Stomach (tissue), 4 donors: ENCODE data around the gene BARX1.

ENCODE experiments used
- EP300 ChIP-seq: sonication (generic); formaldehyde crosslinking; IDR thresholded peaks from one replicate; pipeline ENCODE4 v1.6.1; 2017; ENCODE audit warnings: antibody characterized with exemption
- POLR2A ChIP-seq, 4 donors: fragments of 450-650 bp; IDR thresholded peaks; one replicate each; pipeline ENCODE4 v1.6.1; 2016; ENCODE audit warnings: antibody characterized with exemption in 4 of 4, control low read depth in 2 of 4, mild to moderate bottlenecking in 1 of 4, moderate library complexity in 1 of 4
- POLR2AphosphoS5 ChIP-seq, 3 donors: sonication (generic); formaldehyde crosslinking; IDR thresholded peaks; one replicate each; pipeline ENCODE4 v1.6.1; 2016; ENCODE audit warnings: antibody characterized with exemption in 3 of 3
- TF ChIP-seq, protein P1 (sequence below), 7 experiments: fragments of 450-650 bp in 4 of 7; fragments of 200-600 bp in 3 of 7; sonication (generic) in 3 of 7; IDR thresholded peaks; one replicate each; pipeline ENCODE4 v1.5.1; 2016 to 2019; ENCODE audit warnings: antibody characterized with exemption in 7 of 7, control low read depth in 2 of 7, mild to moderate bottlenecking in 1 of 7

DNA sequence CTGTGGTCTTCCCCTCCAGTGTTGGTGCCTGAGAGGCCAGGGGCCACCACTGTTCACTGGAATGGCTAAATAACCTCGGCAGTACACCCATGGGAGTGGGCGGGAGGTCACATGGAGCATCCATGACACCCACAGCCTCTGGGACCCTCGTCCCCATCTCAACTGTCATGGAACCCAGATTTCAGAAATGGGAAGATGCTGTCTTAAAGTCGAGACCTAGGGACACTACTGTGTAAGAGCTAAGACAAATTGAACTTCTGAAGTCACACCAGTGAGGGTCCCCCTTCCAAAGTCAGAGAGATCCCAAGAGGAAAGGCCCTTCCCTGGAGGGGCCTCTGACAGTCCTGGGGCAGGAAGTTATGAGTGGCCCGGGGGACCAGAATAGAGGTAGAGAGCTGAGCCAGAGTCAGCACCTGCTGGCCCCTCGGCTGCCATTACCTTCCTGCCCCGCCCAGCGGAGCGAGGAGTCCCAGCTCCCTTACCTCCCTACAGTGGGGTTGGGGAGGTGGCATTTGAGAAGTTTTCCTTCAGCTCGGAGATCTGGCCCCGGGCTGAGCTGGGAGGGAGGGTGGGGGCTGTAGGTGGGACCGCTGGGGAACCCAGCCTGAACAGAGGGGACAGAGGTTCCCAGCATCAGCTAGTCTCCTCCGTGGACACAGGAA lies 7.6 kb downstream of the BARX1 start:
- no peak for TF ChIP-seq POLR2A (IDR thresholded peaks at IDR 0.05)
- TF ChIP-seq, protein P1, sequence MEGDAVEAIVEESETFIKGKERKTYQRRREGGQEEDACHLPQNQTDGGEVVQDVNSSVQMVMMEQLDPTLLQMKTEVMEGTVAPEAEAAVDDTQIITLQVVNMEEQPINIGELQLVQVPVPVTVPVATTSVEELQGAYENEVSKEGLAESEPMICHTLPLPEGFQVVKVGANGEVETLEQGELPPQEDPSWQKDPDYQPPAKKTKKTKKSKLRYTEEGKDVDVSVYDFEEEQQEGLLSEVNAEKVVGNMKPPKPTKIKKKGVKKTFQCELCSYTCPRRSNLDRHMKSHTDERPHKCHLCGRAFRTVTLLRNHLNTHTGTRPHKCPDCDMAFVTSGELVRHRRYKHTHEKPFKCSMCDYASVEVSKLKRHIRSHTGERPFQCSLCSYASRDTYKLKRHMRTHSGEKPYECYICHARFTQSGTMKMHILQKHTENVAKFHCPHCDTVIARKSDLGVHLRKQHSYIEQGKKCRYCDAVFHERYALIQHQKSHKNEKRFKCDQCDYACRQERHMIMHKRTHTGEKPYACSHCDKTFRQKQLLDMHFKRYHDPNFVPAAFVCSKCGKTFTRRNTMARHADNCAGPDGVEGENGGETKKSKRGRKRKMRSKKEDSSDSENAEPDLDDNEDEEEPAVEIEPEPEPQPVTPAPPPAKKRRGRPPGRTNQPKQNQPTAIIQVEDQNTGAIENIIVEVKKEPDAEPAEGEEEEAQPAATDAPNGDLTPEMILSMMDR (IDR thresholded peaks at IDR 0.05): no peak
- TF ChIP-seq POLR2AphosphoS5 (IDR thresholded peaks at IDR 0.05): no peak
- no peak for TF ChIP-seq EP300
